Fibroblast of skin of left quadriceps (primary cell): ENCODE data around the gene ANKMY1.
A peak's percentile ranks its signal among the peaks of the same experiment; 100 is the strongest.

Source experiments
- DNase-seq, 2 experiments: peaks; one replicate each; pipeline ENCODE4 v3.0.0-alpha.2; 2013; ENCODE audit warnings: low read depth in 2 of 2

ANKMY1 gene

GRCh38 chr2:240435948-240436682, 121.7 kb downstream of the ANKMY1 start:
- no peak for DNase-seq

- DNase-seq = peak; percentile 49 to 53
Measured at GRCh38 chr2:240435457-240435947, 122.3 kb downstream of the ANKMY1 start, which contains the start of gene GPC1. GPC1 (plus strand) TSS chr2:240435663; CDS start chr2:240435919, 256 bp downstream.

GRCh38 chr2:240434728-240435456, 122.9 kb downstream of the ANKMY1 start:
- DNase-seq = peak; percentile 80 to 84

GRCh38 chr2:240433973-240434727, 123.6 kb downstream of the ANKMY1 start:
- DNase-seq = peak; percentile 77 to 81

GRCh38 chr2:240432820-240433801, 124.7 kb downstream of the ANKMY1 start:
- no peak for DNase-seq

- no peak for DNase-seq
Measured at GRCh38 chr2:240432430-240432819, 125.4 kb downstream of the ANKMY1 start.

- DNase-seq = no peak
Measured at GRCh38 chr2:240431661-240432424, 125.9 kb downstream of the ANKMY1 start.

- no peak for DNase-seq
Measured at GRCh38 chr2:240431271-240431660, 126.5 kb downstream of the ANKMY1 start.

GRCh38 chr2:240430595-240430994, 127.2 kb downstream of the ANKMY1 start:
- DNase-seq = no peak

GRCh38 chr2:240429872-240430491, 127.8 kb downstream of the ANKMY1 start:
- DNase-seq = no peak
